ENCODE data around the gene RHAG.

RHAG gene

GRCh38 chr6:49564552-49564951, 72.1 kb downstream of the RHAG start:
- no peak for DNase-seq (ENCODE audit: low read depth in 2 of 2)

DNA sequence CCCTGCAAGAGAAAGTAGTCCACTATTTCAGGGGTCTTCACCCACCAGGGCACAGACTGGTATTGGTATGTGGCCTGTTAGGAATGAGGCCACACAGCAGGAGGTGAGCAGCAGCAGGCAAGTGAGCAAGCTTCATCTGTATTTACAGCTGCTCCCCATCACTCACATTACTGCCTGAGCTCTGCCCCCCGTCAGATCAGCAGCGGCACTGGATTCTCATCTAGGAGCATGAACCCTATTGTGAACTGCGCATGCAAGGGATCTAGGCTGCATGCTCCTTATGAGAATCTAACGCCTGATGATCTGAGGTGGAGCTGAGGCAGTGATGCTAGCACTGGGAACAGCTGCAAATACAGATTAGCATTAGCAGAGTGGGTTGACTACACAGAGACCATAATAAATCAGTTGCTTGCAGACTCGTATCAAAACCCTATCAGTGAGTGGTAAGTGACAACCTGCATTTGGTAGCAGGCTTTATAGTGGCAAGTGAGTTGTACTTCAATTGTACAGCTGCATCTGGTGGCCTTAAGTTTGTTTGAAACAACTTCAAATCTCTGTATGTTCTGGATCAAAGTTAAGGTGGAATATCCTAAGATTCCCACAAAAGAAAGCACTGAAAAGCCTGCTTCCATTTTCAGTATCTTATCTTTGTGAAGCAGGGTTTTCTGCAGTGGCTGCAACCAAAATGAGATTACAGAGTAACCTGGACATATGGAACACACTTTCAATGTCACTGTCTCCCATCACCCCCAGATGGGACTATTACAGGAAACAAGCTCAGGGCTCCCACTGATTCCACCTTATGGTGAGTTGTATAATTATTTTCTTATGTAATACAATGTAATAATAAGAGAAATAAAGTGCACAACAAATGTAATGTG, 73.4 kb downstream of the RHAG start:
- DNase-seq (ENCODE audit: low read depth in 2 of 2), result no peak

DNA sequence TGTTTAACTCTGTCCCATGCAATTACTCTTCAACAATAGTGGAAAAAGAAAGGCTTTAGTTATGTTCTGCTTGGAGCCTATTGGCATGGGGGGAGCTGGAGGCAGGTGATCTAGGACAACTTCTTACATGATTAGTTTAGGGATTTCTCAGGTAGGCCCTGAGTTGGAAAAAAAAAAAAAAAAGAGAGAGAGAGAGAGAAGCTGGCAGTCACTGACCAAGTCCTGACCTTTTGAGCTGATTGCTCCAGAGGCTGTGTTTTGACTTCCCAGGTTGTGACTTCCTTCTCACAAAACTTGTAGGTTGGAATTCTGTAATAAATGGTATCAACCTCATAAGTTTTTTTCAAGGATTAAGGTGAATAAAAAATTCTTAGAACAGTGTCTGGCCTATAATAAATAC, 78.4 kb downstream of the RHAG start:
- no peak for DNase-seq (ENCODE audit: low read depth in 2 of 2)

DNA sequence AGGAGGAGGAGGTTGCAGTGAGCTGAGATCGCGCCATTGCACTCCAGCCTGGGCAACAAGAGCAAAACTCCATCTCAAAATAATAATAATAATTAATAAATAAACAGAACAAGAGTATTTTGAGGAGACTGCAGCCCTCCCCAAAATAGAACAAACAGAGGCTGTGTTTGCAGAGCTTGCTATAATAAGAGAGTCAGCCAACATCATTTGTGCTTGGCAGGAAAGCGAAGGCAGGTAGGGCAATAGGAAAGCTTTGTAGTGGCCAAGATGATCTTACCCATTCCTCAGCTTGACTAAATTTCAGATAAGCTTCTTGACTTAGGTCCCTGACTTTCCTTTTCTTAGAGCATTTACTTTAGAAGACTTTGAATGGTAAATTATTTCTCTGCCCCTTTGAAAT, 79.5 kb downstream of the RHAG start:
- DNase-seq (ENCODE audit: low read depth in 2 of 2), result no peak

GRCh38 chr6:49556429-49556837, 80.2 kb downstream of the RHAG start:
- no peak for DNase-seq (ENCODE audit: low read depth in 2 of 2)

- DNase-seq (ENCODE audit: low read depth in 2 of 2), result no peak
Observed at GRCh38 chr6:49555951-49556350, 80.7 kb downstream of the RHAG start.

All from stimulated activated CD8-positive, alpha-beta memory T cell treated with anti-CD3 and anti-CD28 coated beads, Interleukin-15, amount 100 ng/mL, for 4 hours (primary cell).